GM19193 (cell line): Measurements from ENCODE around the gene ERC2.

Source experiments
- POLR2A ChIP-seq: IDR thresholded peaks from 4 replicates; pipeline ENCODE4 v1.6.1; 2011; ENCODE audit not compliant: insufficient read depth, insufficient read length; ENCODE audit errors: extremely low read depth

Gene ERC2

DNA sequence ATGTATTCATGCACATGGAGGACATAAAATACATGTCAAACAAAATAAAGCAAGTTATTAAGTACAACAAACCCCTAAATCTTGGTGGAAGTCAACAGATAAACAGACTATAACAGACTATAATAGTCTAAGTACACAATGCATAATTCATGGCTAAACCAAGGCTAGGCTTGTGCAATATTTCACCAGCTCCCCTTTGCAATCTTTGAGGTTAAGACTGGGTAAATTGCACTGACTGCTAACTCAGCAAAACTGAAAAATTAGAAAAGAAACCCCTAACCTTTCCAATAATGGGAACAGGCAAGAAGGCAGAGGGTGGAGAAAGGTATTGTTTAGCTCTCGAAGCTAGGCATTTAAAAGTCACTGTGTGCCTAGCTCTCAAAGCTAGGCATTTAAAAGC is 676.3 kb downstream of the ERC2 start:
- TF ChIP-seq POLR2A = no peak

GRCh38 chr3:55790596-55791350 is 677.5 kb downstream of the ERC2 start:
- no peak for TF ChIP-seq POLR2A

- no peak for TF ChIP-seq POLR2A
Observed at GRCh38 chr3:55789516-55789915, 678.8 kb downstream of the ERC2 start.

GRCh38 chr3:55782807-55783206 is 685.5 kb downstream of the ERC2 start:
- no peak for TF ChIP-seq POLR2A

- no peak for TF ChIP-seq POLR2A
Observed at GRCh38 chr3:55782351-55782750, 685.9 kb downstream of the ERC2 start.

DNA sequence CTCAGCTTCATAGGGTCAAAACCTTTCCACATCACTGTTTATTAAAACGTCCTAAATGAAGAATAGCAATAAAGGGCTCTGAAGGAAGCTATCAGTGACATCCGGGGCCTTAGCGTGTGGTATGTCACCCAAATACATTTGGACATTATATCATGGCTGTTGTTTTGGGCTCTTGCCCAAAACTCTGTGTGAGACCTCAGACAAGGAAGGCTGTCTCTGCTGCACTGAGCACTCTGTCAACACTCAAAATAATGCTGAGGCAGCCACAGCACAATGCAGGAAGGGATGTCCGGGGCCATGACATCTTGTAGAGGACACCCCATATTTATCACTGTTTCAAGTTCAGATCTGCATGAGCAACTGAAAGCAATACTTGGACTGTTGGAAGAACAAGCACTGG is 687.4 kb downstream of the ERC2 start:
- TF ChIP-seq POLR2A = no peak

DNA sequence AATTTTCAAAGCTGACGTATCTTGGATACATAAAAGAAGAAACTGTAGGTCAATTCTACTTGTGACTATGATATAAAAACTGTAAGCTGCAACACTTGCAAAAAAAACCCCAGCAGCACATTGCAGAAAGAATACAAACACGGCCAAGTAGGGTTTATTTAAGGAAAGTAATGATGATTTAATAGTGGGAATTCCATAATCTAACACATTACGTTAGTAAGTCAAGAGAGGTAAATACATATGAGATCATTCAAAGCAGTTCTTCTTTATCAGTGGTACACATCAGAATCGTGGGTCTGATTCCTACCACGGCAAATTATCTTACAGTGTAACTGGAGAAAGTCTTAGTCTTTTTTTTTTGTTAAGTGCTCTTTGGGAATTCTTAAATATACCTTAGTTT is 688.7 kb downstream of the ERC2 start:
- no peak for TF ChIP-seq POLR2A

DNA sequence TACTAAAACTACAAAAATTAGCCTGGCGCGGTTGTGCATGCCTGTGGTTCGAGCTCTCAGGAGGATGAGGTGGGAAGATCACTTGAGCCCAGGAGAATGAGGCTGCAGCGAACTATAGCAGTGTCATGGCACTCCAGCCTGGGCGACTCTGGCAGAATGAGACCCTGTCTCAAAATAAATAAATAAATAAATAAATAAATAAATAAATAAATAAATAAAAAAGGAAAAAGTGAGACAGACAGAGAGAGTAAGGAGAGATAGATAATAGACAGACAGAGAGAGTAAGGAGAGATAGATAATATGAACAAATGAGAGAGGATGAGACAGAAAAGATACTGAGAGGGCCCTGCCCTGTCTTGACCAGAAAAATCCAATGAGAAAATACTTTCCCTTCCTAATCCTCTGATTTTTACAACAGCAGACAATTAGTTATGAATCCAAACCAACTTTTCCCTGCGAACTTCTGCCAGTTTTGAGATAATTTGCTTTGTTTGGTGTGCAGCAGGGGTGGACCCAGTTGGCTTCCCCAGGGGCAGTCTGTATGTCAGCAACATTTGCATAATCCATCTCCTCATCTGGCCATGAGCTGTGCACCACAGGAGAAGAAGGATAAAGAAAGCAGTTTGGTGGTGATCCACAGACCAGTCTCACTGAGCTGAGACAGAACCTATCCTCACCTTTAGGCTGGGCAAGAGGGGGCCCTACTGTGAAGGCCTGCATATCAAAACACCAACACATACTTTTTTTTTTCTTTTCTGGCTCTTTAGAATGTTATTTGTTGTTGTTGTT is 692.7 kb downstream of the ERC2 start:
- no peak for TF ChIP-seq POLR2A

DNA sequence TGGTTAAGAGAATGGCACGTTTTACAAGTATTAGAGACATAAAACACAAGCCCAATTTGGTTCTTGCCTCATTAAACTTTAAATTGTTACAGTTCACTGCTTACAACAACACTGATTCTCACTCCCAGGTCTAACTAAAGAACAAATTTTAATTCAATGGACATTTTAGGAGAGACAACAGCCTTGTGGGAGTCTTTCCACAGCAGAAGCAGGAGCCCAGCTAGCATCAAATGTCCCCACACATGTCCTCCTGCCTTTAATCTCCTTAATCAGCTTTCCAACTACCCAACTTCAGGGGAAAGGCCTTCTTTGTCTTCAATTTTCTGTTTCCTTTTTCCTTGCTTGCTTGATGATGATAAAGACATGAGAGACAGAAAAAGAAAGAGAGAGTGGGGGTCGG is 693.4 kb downstream of the ERC2 start:
- no peak for TF ChIP-seq POLR2A

DNA sequence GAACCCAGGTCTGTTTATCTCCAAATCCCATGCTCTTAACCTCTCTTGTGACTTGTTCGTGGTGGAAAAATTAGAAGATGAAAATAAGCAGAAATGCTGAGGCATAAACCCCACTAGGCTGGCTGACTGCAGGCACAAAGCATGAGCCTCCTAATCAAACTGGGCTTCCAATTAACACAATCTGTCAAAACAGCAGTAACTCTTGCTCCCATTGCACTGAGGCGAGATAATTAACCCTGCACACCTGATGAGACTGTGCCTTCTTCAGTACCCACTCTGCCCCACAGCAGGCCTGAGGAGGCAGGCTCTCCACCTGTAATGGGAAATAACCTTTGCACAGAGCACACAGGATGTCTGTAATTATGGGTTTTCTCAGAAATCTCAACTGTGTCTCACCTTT is 696.8 kb downstream of the ERC2 start:
- no peak for TF ChIP-seq POLR2A

DNA sequence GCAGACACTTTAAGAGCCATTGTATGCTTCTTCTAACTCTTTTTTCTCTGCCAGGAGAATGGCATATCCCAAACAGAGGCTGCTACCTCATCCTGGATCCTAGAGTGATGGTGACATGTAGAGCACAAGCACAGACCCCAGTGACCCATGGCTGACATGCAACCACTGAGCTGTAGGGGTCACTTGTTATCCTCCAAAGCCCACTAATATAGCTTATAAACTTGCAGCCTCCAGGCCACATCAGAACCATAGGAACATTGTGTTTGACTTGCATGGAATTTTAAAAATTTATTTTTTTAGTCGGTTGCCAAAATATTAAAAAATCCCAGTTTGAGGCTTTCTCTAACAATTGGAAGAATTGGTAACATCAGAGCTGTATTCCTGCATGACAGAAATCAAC is 698.2 kb downstream of the ERC2 start:
- TF ChIP-seq POLR2A = no peak

- no peak for TF ChIP-seq POLR2A
Observed at GRCh38 chr3:55766753-55767152, 701.5 kb downstream of the ERC2 start.

- TF ChIP-seq POLR2A = no peak
Observed at GRCh38 chr3:55765906-55766701, 702.2 kb downstream of the ERC2 start.

DNA sequence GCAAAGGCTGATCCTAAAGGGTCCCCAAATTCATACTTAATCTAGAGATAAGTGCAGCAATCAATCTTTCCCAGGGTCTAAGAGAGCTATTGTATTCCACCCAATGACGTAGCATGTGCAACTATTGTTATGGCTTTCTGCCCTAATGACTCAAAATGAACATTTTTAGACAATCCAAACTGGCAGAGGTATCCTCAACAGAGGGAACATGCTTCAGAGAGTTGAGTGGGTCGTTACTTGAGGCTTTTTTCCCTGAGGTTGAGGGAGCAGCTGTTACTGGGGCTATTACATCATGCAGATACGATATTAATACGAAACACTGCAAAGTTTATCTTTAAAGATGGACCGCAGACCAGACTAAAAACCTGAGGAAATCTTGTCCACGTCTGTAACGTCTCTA is 702.9 kb downstream of the ERC2 start:
- no peak for TF ChIP-seq POLR2A

- no peak for TF ChIP-seq POLR2A
Observed at GRCh38 chr3:55756976-55757375, 711.3 kb downstream of the ERC2 start.
